H9 (cell line): ENCODE measurements around the gene CTNNA3. TPM values are rescaled to one million over a fixed set of nuclear protein-coding genes. Genes with fewer than 3 reads are reported as not detected.

Experiments
- DNase-seq: peaks from one replicate; pipeline ENCODE4 v3.0.0-alpha.2; 2017
- H2AFZ ChIP-seq: one replicate; pipeline ENCODE4 v1.6.1; 2013; ENCODE audit warnings: mild to moderate bottlenecking, low read length, control low read depth, moderate library complexity
- H2AK5ac ChIP-seq: 2 replicates; pipeline ENCODE4 v1.6.1; 2013; ENCODE audit warnings: low read length, control low read depth, mixed read lengths; ENCODE audit not compliant: insufficient read length
- H2BK120ac ChIP-seq: one replicate; pipeline ENCODE4 v1.6.1; 2013; ENCODE audit warnings: low read depth, mild to moderate bottlenecking, low read length, control low read depth, inconsistent platforms; ENCODE audit not compliant: poor library complexity, severe bottlenecking
- H2BK12ac ChIP-seq: 2 replicates; pipeline ENCODE4 v1.6.1; 2013; ENCODE audit warnings: low read length, control low read depth, mixed read lengths, low read depth; ENCODE audit not compliant: insufficient read length
- H2BK15ac ChIP-seq: 2 replicates; pipeline ENCODE4 v1.6.1; 2013; ENCODE audit warnings: low read depth, low read length, control low read depth
- H2BK20ac ChIP-seq: one replicate; pipeline ENCODE4 v1.6.1; 2013; ENCODE audit warnings: low read depth, mild to moderate bottlenecking, low read length, control low read depth, inconsistent platforms; ENCODE audit not compliant: poor library complexity, severe bottlenecking
- H2BK5ac ChIP-seq: 2 replicates; pipeline ENCODE4 v1.6.1; 2013; ENCODE audit warnings: low read length, control low read depth, mixed read lengths; ENCODE audit not compliant: insufficient read length
- H3K14ac ChIP-seq: 2 replicates; pipeline ENCODE4 v1.6.1; 2013; ENCODE audit warnings: low read length, control low read depth; ENCODE audit not compliant: insufficient read depth
- H3K18ac ChIP-seq: 2 replicates; pipeline ENCODE4 v1.6.1; 2013; ENCODE audit warnings: low read depth, mild to moderate bottlenecking, mixed read lengths, low read length, control low read depth; ENCODE audit not compliant: insufficient read length
- H3K23ac ChIP-seq: 2 replicates; pipeline ENCODE4 v1.6.1; 2013; ENCODE audit warnings: low read length, control low read depth, mixed read lengths, low read depth; ENCODE audit not compliant: insufficient read length
- H3K23me2 ChIP-seq: 2 replicates; pipeline ENCODE4 v1.6.1; 2013; ENCODE audit warnings: low read depth, mild to moderate bottlenecking, mixed read lengths, low read length, control low read depth; ENCODE audit not compliant: insufficient read length, poor library complexity, severe bottlenecking
- H3K27ac ChIP-seq: 2 replicates; pipeline ENCODE4 v1.5.1; 2013; ENCODE audit warnings: low read length, control low read depth, mixed read lengths, low read depth; ENCODE audit not compliant: insufficient read length
- H3K27me3 ChIP-seq: 2 replicates; pipeline ENCODE4 v1.6.1; 2013; ENCODE audit warnings: low read length, control low read depth, inconsistent platforms; ENCODE audit not compliant: insufficient read depth
- H3K4ac ChIP-seq: 2 replicates; pipeline ENCODE4 v1.6.1; 2013; ENCODE audit warnings: low read depth, mild to moderate bottlenecking, control low read depth, inconsistent platforms, low read length, moderate library complexity
- H3K4me1 ChIP-seq: 2 replicates; pipeline ENCODE4 v1.6.1; 2013; ENCODE audit warnings: low read length, control low read depth, inconsistent platforms; ENCODE audit not compliant: insufficient read depth
- H3K4me2 ChIP-seq: 2 replicates; pipeline ENCODE4 v1.6.1; 2013; ENCODE audit warnings: low read length, control low read depth, mixed read lengths; ENCODE audit not compliant: insufficient read length, insufficient read depth
- H3K56ac ChIP-seq: 2 replicates; pipeline ENCODE4 v1.6.1; 2013; ENCODE audit warnings: low read depth, mild to moderate bottlenecking, mixed read lengths, low read length, control low read depth; ENCODE audit not compliant: insufficient read length
- H3K79me1 ChIP-seq: 2 replicates; pipeline ENCODE4 v1.6.1; 2013; ENCODE audit warnings: low read depth, mild to moderate bottlenecking, moderate library complexity, low read length, control low read depth, inconsistent platforms; ENCODE audit not compliant: insufficient read depth, poor library complexity, severe bottlenecking
- H3K79me2 ChIP-seq: 2 replicates; pipeline ENCODE4 v1.6.1; 2013; ENCODE audit warnings: low read length, control low read depth, inconsistent platforms; ENCODE audit not compliant: insufficient read depth
- H3K9ac ChIP-seq: 2 replicates; pipeline ENCODE4 v1.6.1; 2013; ENCODE audit warnings: low read length, control low read depth, mixed read lengths; ENCODE audit not compliant: insufficient read length; ENCODE audit errors: extremely low read depth
- H3K9me3 ChIP-seq: one replicate; pipeline ENCODE4 v1.6.1; 2013; ENCODE audit warnings: low read depth, low read length, inconsistent platforms; ENCODE audit not compliant: control insufficient read depth
- H3T11ph ChIP-seq: one replicate; pipeline ENCODE4 v1.6.1; 2013; ENCODE audit warnings: mild to moderate bottlenecking, low read length, control low read depth, inconsistent platforms
- H4K20me1 ChIP-seq: one replicate; pipeline ENCODE4 v1.6.1; 2013; ENCODE audit not compliant: control insufficient read depth, insufficient read length, insufficient read depth
- H4K5ac ChIP-seq: 2 replicates; pipeline ENCODE4 v1.6.1; 2013; ENCODE audit warnings: low read depth, mild to moderate bottlenecking, mixed read lengths, low read length, control low read depth; ENCODE audit not compliant: insufficient read length
- H4K8ac ChIP-seq: replicated peaks from 2 replicates; pipeline ENCODE4 v1.6.1; 2013; ENCODE audit warnings: low read length, control low read depth, mixed read lengths, low read depth; ENCODE audit not compliant: insufficient read length
- H4K91ac ChIP-seq: 2 replicates; pipeline ENCODE4 v1.6.1; 2013; ENCODE audit warnings: low read depth, mild to moderate bottlenecking, moderate library complexity, mixed read lengths, low read length, control low read depth; ENCODE audit not compliant: insufficient read length
- H3K27ac Mint-ChIP-seq, 3 experiments: 2 replicates in 2 of 3; 3 replicates in 1 of 3; pipeline ENCODE4 v1.8.0; 2020 to 2021; ENCODE audit warnings: mixed read lengths in 3 of 3, mild to moderate bottlenecking in 1 of 3, moderate library complexity in 1 of 3
- H3K27me3 Mint-ChIP-seq: 2 replicates; pipeline ENCODE4 v1.8.0; 2021; ENCODE audit warnings: low read depth, mild to moderate bottlenecking, moderate library complexity, mixed read lengths
- H3K36me3 Mint-ChIP-seq, 3 experiments: 2 replicates in 2 of 3; 3 replicates in 1 of 3; pipeline ENCODE4 v1.8.0; 2020 to 2021; ENCODE audit warnings: low read depth in 3 of 3, mixed read lengths in 3 of 3; ENCODE audit not compliant: insufficient read depth in 1 of 3
- H3K4me1 Mint-ChIP-seq, 2 experiments: 2 replicates each; pipeline ENCODE4 v1.8.0; 2020; ENCODE audit warnings: mixed read lengths in 2 of 2
- H3K4me3 Mint-ChIP-seq, 2 experiments: 2 replicates in 1 of 2; 3 replicates in 1 of 2; pipeline ENCODE4 v1.8.0; 2020 to 2021; ENCODE audit warnings: mild to moderate bottlenecking in 2 of 2, mixed read lengths in 2 of 2, moderate library complexity in 1 of 2
- H3K9me3 Mint-ChIP-seq, 2 experiments: 2 replicates in 1 of 2; 3 replicates in 1 of 2; pipeline ENCODE4 v1.8.0; 2020; ENCODE audit warnings: mild to moderate bottlenecking in 2 of 2, mixed read lengths in 2 of 2, moderate library complexity in 1 of 2
- CTCF ChIP-seq: fragments of 200-600 bp; sonication (generic); conservative IDR thresholded peaks from 3 replicates; pipeline ENCODE4 v1.8.0; 2021; ENCODE audit warnings: antibody characterized with exemption, mild to moderate bottlenecking
- WGBS: extraction: QIAGEN DNeasy Blood & Tissue Kit; methylation state at CpG from one replicate; pipeline ENCODE4 v1.1.7; 2013; ENCODE audit warnings: missing lambda C conversion rate, low lambda C conversion rate, mixed read lengths; ENCODE audit not compliant: insufficient read length; ENCODE audit errors: extremely low coverage; 5-methylcytosine and 5-hydroxymethylcytosine counted together
- total RNA-seq: library from RNA; stranded (reverse); gene quantifications from 2 replicates; pipeline ENCODE4 v1.2.1, GENCODE V29; 2021

Gene CTNNA3
- total RNA-seq, 1 experiment from 2014 or later, result 3.3 TPM

GRCh38 chr10:66929375-66929774 is 766.6 kb downstream of the CTNNA3 start:
- Histone ChIP-seq H3K27ac (no peak overlapping the region), H3K23me2 (peaks cover 10% of the 10 kb centered on the region), H3K4me1 (peaks cover 13% of the 10 kb centered on the region), H2AK5ac (no peak overlapping the region), H3K27me3 (peaks cover 2% of the 10 kb centered on the region; the same call in 1 of the 2 replicates), H3K56ac (no peak overlapping the region), H3K18ac (no peak overlapping the region), H3K23ac (no peak overlapping the region), H4K20me1 (no peaks in the 10 kb centered on the region), H4K5ac (no peak overlapping the region), H2BK15ac (no peak overlapping the region), H2BK12ac (no peak overlapping the region), H3K9me3 (no peaks in the 10 kb centered on the region), H2BK5ac (no peak overlapping the region), H3K14ac (no peak overlapping the region), H4K91ac (no peak overlapping the region), H2BK120ac (no peak overlapping the region), H4K8ac (no peak overlapping the region), H2AFZ (no peak overlapping the region), H3K9ac (no peak overlapping the region), H3K79me1 (no peaks in the 10 kb centered on the region), H3K4me2 (no peak overlapping the region), H3T11ph (no peak overlapping the region), H3K79me2 (no peaks in the 10 kb centered on the region), H2BK20ac (no peak overlapping the region), H3K4ac (no peak overlapping the region)
- H3K27ac Mint-ChIP-seq, result no peak overlapping the region
- DNase-seq, result no peak
- no peaks in the 10 kb centered on the region for H3K36me3 Mint-ChIP-seq
- no CpG with 5 or more reads among the region's 5 CpGs for WGBS
- peaks cover 32% of the 10 kb centered on the region for H3K27me3 Mint-ChIP-seq
- TF ChIP-seq CTCF, result no peak
- peaks cover 51 to 53% of the 10 kb centered on the region in 2 experiments for H3K4me1 Mint-ChIP-seq
- no peaks in the 10 kb centered on the region for H3K9me3 Mint-ChIP-seq
- H3K4me3 Mint-ChIP-seq, result no peak overlapping the region
